GM12878 (cell line): ENCODE results near the gene SGMS1. TPM values are rescaled to one million over a fixed set of nuclear protein-coding genes. Genes with fewer than 3 reads are reported as not detected.

Experiments
- ATAC-seq: fragments of 200-7000 bp; cut with Tn5 transposase; 3 replicates; pipeline ENCODE4 v1.9.1; 2020; ENCODE audit warnings: mild to moderate bottlenecking, moderate library complexity
- BruUV-seq: library from RNA; stranded (reverse); fragments of 400-500 nt; replicated peaks from 2 replicates; lab custom pipeline; 2021; lab: Mats Ljungman, UMichigan
- CTCF ChIA-PET: fragments of 300-600 bp; sonication (Branson Sonifier 250); formaldehyde crosslinking; extraction: SDS; loops from one replicate; lab custom pipeline; 2021; ENCODE audit warnings: inconsistent platforms; lab: Yijun Ruan, JAX
- POLR2A ChIA-PET: fragments of 350-600 bp; formaldehyde crosslinking; extraction: SDS; loops from one replicate; lab custom pipeline; 2021; ENCODE audit warnings: inconsistent platforms; lab: Charles Lee
- RAD21 ChIA-PET: fragments of 300-600 bp; sonication (Branson Sonifier 250); formaldehyde crosslinking; loops from one replicate; lab custom pipeline; 2023; ENCODE audit warnings: antibody characterized with exemption; ENCODE audit not compliant: unreplicated experiment; lab: Charles Lee
- SMC1A ChIA-PET: fragments of 300-600 bp; sonication (Branson Sonifier 250); formaldehyde crosslinking; loops from one replicate; lab custom pipeline; 2023; ENCODE audit not compliant: unreplicated experiment, uncharacterized antibody; lab: Charles Lee
- DNase-seq: peaks from one replicate; pipeline ENCODE4 v3.0.0-alpha.2; 2011; ENCODE audit warnings: low read depth, low spot score
- FAIRE-seq: peaks from 3 replicates; lab custom pipeline; 2011; peaks lifted over from hg19 to GRCh38; lab: Jason Lieb, UNC
- H2AFZ ChIP-seq: 2 replicates; pipeline ENCODE4 v1.6.0; 2011; ENCODE audit warnings: low read depth, low read length, control low read depth; ENCODE audit not compliant: control insufficient read depth
- H3K27ac ChIP-seq: 2 replicates; pipeline ENCODE4 v1.5.1; 2011; ENCODE audit warnings: control low read depth; ENCODE audit not compliant: control insufficient read depth, insufficient read depth
- H3K27me3 ChIP-seq, 2 experiments: replicated peaks in 1 of 2; 2 replicates each; pipeline versions ENCODE4 v1.6.0 to v1.6.1; 2011; ENCODE audit warnings: low read length in 1 of 2; ENCODE audit not compliant: control insufficient read depth in 2 of 2, insufficient read depth in 2 of 2
- H3K36me3 ChIP-seq, 2 experiments: 2 replicates each; pipeline ENCODE4 v1.5.1; 2011; ENCODE audit warnings: low read length in 1 of 2; ENCODE audit not compliant: control insufficient read depth in 2 of 2, insufficient read depth in 2 of 2
- H3K4me1 ChIP-seq: 2 replicates; pipeline ENCODE4 v1.6.1; 2011; ENCODE audit warnings: mild to moderate bottlenecking, low read length, moderate library complexity, mixed read lengths; ENCODE audit not compliant: control insufficient read depth, insufficient read depth
- H3K4me2 ChIP-seq: 2 replicates; pipeline ENCODE4 v1.6.0; 2011; ENCODE audit warnings: control low read depth; ENCODE audit not compliant: control insufficient read depth, insufficient read depth
- H3K4me3 ChIP-seq: fragments of 200-600 bp; sonication (generic); 2 replicates; pipeline ENCODE4 v1.5.1; 2016
- H3K79me2 ChIP-seq: 2 replicates; pipeline ENCODE4 v1.6.0; 2011; ENCODE audit warnings: low read length; ENCODE audit not compliant: control insufficient read depth, insufficient read depth
- H3K9ac ChIP-seq: 2 replicates; pipeline ENCODE4 v1.8.0; 2011; ENCODE audit warnings: low read length, control low read depth, mixed read lengths; ENCODE audit not compliant: control insufficient read depth, insufficient read depth
- H3K9me3 ChIP-seq: replicated peaks from 3 replicates; pipeline ENCODE4 v1.5.1; 2011; ENCODE audit warnings: mild to moderate bottlenecking, low read length; ENCODE audit not compliant: control insufficient read depth, insufficient read depth
- H4K20me1 ChIP-seq: 2 replicates; pipeline ENCODE4 v1.6.0; 2011; ENCODE audit not compliant: control insufficient read depth, insufficient read depth
- BRCA1 ChIP-seq: IDR thresholded peaks from 2 replicates; pipeline ENCODE4 v1.6.1; 2011; ENCODE audit warnings: low read depth, low read length, improper control_type of control experiment
- CREB1 ChIP-seq: IDR thresholded peaks from 2 replicates; pipeline ENCODE4 v1.6.1; 2012; ENCODE audit warnings: low read depth, mild to moderate bottlenecking, inconsistent platforms
- CTCF ChIP-seq, 3 experiments: IDR thresholded peaks in 2 of 3; conservative IDR thresholded peaks in 1 of 3; 2 replicates each; pipeline ENCODE4 v1.5.1; 2011; ENCODE audit warnings: low read depth in 3 of 3, low read length in 3 of 3, mild to moderate bottlenecking in 3 of 3, control low read depth in 2 of 3, moderate library complexity in 2 of 3, inconsistent platforms in 1 of 3, mixed read lengths in 1 of 3; ENCODE audit not compliant: control insufficient read depth in 2 of 3, insufficient read depth in 1 of 3; ENCODE audit errors: extremely low read depth in 1 of 3
- DPF2 ChIP-seq: fragments of 450-650 bp; IDR thresholded peaks from 2 replicates; pipeline ENCODE4 v1.6.1; 2017; ENCODE audit warnings: mild to moderate bottlenecking
- E2F4 ChIP-seq: IDR thresholded peaks from 2 replicates; pipeline ENCODE4 v1.6.1; 2012; ENCODE audit warnings: low read depth, low read length, improper control_type of control experiment
- ETV6 ChIP-seq, 2 experiments: fragments of 450-650 bp in 1 of 2; IDR thresholded peaks in 1 of 2; conservative IDR thresholded peaks in 1 of 2; 2 replicates each; pipeline ENCODE4 v1.6.1; 2014; ENCODE audit warnings: antibody characterized with exemption in 1 of 2, borderline replicate concordance in 1 of 2, low read depth in 1 of 2, mild to moderate bottlenecking in 1 of 2, moderate library complexity in 1 of 2
- HDGF ChIP-seq: fragments of 450-650 bp; IDR thresholded peaks from 2 replicates; pipeline ENCODE4 v1.6.1; 2016; ENCODE audit warnings: antibody characterized with exemption
- IRF3 ChIP-seq: fragments of 450-650 bp; IDR thresholded peaks from 2 replicates; pipeline ENCODE4 v1.6.1; 2014; ENCODE audit warnings: mild to moderate bottlenecking
- RFX5 ChIP-seq: IDR thresholded peaks from 2 replicates; pipeline ENCODE4 v1.6.1; 2011; ENCODE audit warnings: low read depth, low read length, improper control_type of control experiment
- TCF12 ChIP-seq: IDR thresholded peaks from 2 replicates; pipeline ENCODE4 v1.6.1; 2011; ENCODE audit warnings: low read depth, mild to moderate bottlenecking, low read length
- ZNF384 ChIP-seq: IDR thresholded peaks from 2 replicates; pipeline ENCODE4 v1.6.1; 2012; ENCODE audit warnings: low read depth, mild to moderate bottlenecking, low read length, improper control_type of control experiment, borderline replicate concordance
- WGBS: methylation state at CpG from one replicate; pipeline ENCODE4 v1.1.6; 2016; ENCODE audit warnings: low lambda C conversion rate; ENCODE audit not compliant: insufficient replicate concordance, insufficient coverage; ENCODE audit errors: missing lambda C conversion rate; 5-methylcytosine and 5-hydroxymethylcytosine counted together
- in situ Hi-C: fragments of 300-500 bp; cut with MboI; formaldehyde crosslinking; loops from 9 replicates; pipeline ENCODE4 v1.14.3; 2018; ENCODE audit warnings: mixed read lengths
- intact Hi-C: fragments of 100-400 bp; cut with micrococcal nuclease; formaldehyde crosslinking; loops from one replicate; pipeline ENCODE4 v1.14.2; 2022; ENCODE audit not compliant: unreplicated experiment
- polyA plus RNA-seq, 11 experiments: library from polyadenylated mRNA; depleted of rRNA in 4 of 11; unstranded in 6 of 11; stranded (reverse) in 5 of 11; fragments of >200 nt; fragmentation: Nextera tagmentation in 4 of 11; fragmentation: Illumina TruSeq in 1 of 11; extraction: Ambion mirVana in 4 of 11; extraction: Trizol in 1 of 11; gene quantifications; 1 replicate in 1 of 11; 2 replicates in 10 of 11; pipeline versions ENCODE4 v1.2.1 to v1.2.3, GENCODE V29; 2011 to 2016; ENCODE audit warnings: inconsistent platforms in 2 of 11, missing spikeins in 2 of 11, low read depth in 1 of 11
- total RNA-seq, 4 experiments: library from RNA; depleted of rRNA in 3 of 4; stranded (reverse); fragments of >200 nt in 3 of 4; fragmentation: Illumina TruSeq in 1 of 4; extraction: Trizol in 1 of 4; gene quantifications; 2 replicates each; pipeline versions ENCODE4 v1.2.1 to v1.2.3, GENCODE V29; 2013 to 2021
- TF ChIP-seq, protein P1 (sequence below): IDR thresholded peaks from 2 replicates; pipeline ENCODE4 v1.6.1; 2012; ENCODE audit warnings: mild to moderate bottlenecking, low read depth, low read length

SGMS1 gene
- total and polyA plus RNA-seq, 10 of the 15 experiments (the other 5 are each of a cell fraction or from before 2014, with no cell fraction given), result 1.4 to 14.5 (median 4.9) TPM

DNA sequence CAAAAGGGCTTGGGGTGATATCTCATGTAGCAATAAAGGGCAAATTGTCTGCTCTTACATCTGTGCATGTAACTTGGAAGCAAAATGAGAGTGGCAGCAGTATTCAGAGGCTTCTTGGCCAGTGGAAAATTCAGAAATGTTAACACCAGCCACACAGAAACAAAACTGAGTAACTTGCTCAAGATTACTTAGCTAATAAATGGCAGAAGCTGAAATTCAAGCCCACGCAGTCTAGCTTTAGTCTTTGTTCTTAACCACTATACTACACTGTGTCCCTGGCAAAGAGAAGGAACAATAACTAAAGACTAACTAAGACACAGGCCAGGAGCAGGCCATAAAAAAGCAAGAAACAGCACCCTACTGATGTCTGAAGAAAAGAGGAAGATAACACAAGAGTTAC is 186.5 kb downstream of the SGMS1 start:
- Histone ChIP-seq H3K4me3 (no peak overlapping the region), H3K4me1 (peaks cover 18% of the 10 kb centered on the region), H3K27ac (no peak overlapping the region), H3K9me3 (no peaks in the 10 kb centered on the region), H3K36me3 (no peaks in the 10 kb centered on the region), H3K27me3 (no peaks in the 10 kb centered on the region), H2AFZ (no peak overlapping the region), H3K9ac (no peak overlapping the region), H4K20me1 (no peaks in the 10 kb centered on the region), H3K79me2 (no peaks in the 10 kb centered on the region), H3K4me2 (no peak overlapping the region)
- ChIA-PET POLR2A (interaction anchor here (0.5 kb wide), 1 partner anchor 57 kb away, joined by 4 read pairs; no protein-coding TSS in a partner anchor), CTCF (interaction anchor here (1.8 kb wide), 1 partner anchor 183 kb away, joined by 6 read pairs; no protein-coding TSS in a partner anchor), SMC1A (interaction anchor here (0.9 to 3.9 kb wide), 8 partner anchors 10 to 140 kb away, joined by 3 to 18 read pairs (median 3); no protein-coding TSS in a partner anchor), RAD21 (interaction anchor here (1.0 kb wide), 1 partner anchor 26 kb away, joined by 3 read pairs; no protein-coding TSS in a partner anchor)
- in situ Hi-C loops, result no loop called here
- 95% methylated on average over 1 of the region's 1 CpG for WGBS
- ATAC-seq (peak; percentile 32), FAIRE-seq (no peak), DNase-seq (no peak)
- no TSS peak for BruUV-seq
- intact Hi-C loops, result no loop called here
- no peak for TF ChIP-seq ETV6 (conservative IDR thresholded peaks at IDR 0.05 in 1 of 2, IDR thresholded peaks at IDR 0.05 in 1 of 2; ENCODE audit: borderline replicate concordance in 1 of 2, low read depth in 1 of 2)
- no peak for TF ChIP-seq CTCF (IDR thresholded peaks at IDR 0.05 in 2 of 3, conservative IDR thresholded peaks at IDR 0.05 in 1 of 3; ENCODE audit: control insufficient read depth in 2 of 3, extremely low read depth in 1 of 3, insufficient read depth in 1 of 3, low read depth in 3 of 3, low read length in 3 of 3)
- no peak for TF ChIP-seq CREB1
- TF ChIP-seq TCF12, result no peak
- TF ChIP-seq IRF3, result no peak
- TF ChIP-seq E2F4, result no peak
- TF ChIP-seq, protein P1, sequence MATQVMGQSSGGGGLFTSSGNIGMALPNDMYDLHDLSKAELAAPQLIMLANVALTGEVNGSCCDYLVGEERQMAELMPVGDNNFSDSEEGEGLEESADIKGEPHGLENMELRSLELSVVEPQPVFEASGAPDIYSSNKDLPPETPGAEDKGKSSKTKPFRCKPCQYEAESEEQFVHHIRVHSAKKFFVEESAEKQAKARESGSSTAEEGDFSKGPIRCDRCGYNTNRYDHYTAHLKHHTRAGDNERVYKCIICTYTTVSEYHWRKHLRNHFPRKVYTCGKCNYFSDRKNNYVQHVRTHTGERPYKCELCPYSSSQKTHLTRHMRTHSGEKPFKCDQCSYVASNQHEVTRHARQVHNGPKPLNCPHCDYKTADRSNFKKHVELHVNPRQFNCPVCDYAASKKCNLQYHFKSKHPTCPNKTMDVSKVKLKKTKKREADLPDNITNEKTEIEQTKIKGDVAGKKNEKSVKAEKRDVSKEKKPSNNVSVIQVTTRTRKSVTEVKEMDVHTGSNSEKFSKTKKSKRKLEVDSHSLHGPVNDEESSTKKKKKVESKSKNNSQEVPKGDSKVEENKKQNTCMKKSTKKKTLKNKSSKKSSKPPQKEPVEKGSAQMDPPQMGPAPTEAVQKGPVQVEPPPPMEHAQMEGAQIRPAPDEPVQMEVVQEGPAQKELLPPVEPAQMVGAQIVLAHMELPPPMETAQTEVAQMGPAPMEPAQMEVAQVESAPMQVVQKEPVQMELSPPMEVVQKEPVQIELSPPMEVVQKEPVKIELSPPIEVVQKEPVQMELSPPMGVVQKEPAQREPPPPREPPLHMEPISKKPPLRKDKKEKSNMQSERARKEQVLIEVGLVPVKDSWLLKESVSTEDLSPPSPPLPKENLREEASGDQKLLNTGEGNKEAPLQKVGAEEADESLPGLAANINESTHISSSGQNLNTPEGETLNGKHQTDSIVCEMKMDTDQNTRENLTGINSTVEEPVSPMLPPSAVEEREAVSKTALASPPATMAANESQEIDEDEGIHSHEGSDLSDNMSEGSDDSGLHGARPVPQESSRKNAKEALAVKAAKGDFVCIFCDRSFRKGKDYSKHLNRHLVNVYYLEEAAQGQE, result no peak
- no peak for TF ChIP-seq ZNF384
- TF ChIP-seq DPF2, result no peak
- no peak for TF ChIP-seq HDGF
- no peak for TF ChIP-seq RFX5
- TF ChIP-seq BRCA1, result no peak
